Right atrium auricular region (tissue), 2 donors: ENCODE results near the gene SIGLEC6. TPM values are rescaled to one million over a fixed set of nuclear protein-coding genes. Genes with fewer than 3 reads are reported as not detected.

ENCODE experiments used
- DNase-seq: peaks from one replicate; pipeline ENCODE4 v3.0.0-alpha.2; 2019; ENCODE audit warnings: low spot score
- H3K27ac ChIP-seq, 2 donors: fragments of 200-600 bp; sonication (generic); 1 replicate in 1 of 2; 2 replicates in 1 of 2; pipeline ENCODE4 v1.5.1; 2016 to 2019
- H3K27me3 ChIP-seq, 2 donors: fragments of 200-600 bp; sonication (generic); one replicate each; pipeline versions ENCODE4 v1.5.1 to v1.6.0; 2017 to 2019
- H3K36me3 ChIP-seq: fragments of 200-600 bp; sonication (generic); one replicate; pipeline ENCODE4 v1.5.1; 2016
- H3K4me1 ChIP-seq, 2 donors: fragments of 200-600 bp; sonication (generic); one replicate each; pipeline versions ENCODE4 v1.5.1 to v1.6.0; 2017 to 2019
- H3K4me3 ChIP-seq, 2 donors: fragments of 200-600 bp; sonication (generic); 1 replicate in 1 of 2; 2 replicates in 1 of 2; pipeline ENCODE4 v1.5.1; 2017 to 2019; ENCODE audit warnings: mild to moderate bottlenecking in 1 of 2, moderate library complexity in 1 of 2
- H3K9me3 ChIP-seq, 2 donors: fragments of 200-600 bp; sonication (generic); one replicate each; pipeline ENCODE4 v1.5.1; 2019
- total RNA-seq, 2 donors: library from RNA; depleted of rRNA; stranded (reverse); fragments of >200 nt; gene quantifications; one replicate each; pipeline ENCODE4 v1.1.0, GENCODE V29; 2016
- TF ChIP-seq, protein P1 (sequence below), 2 donors: fragments of 200-600 bp; sonication (generic); IDR thresholded peaks; one replicate each; pipeline ENCODE4 v1.5.1; 2019; ENCODE audit warnings: antibody characterized with exemption in 2 of 2

SIGLEC6 gene
- total RNA-seq, 2 donors from 2014 or later = 0.16 to 0.44 TPM

DNA sequence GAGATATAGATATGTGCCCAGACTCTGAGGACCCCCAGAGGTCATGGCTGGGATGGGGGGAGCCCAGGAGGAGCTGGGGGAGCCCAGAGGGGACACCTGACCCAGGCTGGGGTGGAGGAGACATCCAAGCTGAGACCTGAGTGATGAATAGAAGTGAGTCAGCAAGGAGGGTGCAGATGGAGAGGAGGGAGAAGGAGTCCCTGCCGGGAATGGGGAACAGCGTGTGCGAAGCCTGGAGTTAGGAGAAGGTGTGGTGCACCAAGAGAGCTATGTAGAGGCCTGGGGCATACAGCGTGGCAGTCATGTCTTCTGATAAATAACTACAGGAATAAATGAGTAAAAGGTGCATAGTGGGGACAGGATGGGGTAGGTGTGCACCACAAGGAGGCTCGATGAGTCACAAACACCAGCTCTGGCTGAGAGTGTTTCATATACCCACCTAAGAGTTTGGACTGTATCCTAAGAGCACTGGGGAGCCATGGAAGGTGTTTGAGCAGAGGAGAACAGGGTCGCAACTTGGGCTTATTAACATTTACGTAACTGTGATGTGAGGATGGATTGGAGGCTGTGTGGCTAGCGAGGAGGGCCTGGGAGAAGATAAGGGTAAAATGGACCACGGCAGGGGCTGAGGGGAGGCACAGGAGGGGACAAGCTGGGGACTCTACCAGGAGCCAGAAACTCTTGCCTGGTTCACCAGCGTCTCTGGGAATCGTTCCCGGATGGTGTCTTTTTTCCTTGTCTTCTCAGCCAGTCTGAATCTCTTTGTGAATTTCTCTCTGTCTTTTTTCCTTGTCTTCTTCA lies 51.7 kb downstream of the SIGLEC6 start:
- Histone ChIP-seq H3K27me3 (no peaks in the 10 kb centered on the region), H3K4me1 (no peaks in the 10 kb centered on the region), H3K9me3 (no peaks in the 10 kb centered on the region), H3K27ac (no peak overlapping the region), H3K4me3 (no peak overlapping the region), H3K36me3 (no peaks in the 10 kb centered on the region)
- DNase-seq = no peak
- TF ChIP-seq, protein P1, sequence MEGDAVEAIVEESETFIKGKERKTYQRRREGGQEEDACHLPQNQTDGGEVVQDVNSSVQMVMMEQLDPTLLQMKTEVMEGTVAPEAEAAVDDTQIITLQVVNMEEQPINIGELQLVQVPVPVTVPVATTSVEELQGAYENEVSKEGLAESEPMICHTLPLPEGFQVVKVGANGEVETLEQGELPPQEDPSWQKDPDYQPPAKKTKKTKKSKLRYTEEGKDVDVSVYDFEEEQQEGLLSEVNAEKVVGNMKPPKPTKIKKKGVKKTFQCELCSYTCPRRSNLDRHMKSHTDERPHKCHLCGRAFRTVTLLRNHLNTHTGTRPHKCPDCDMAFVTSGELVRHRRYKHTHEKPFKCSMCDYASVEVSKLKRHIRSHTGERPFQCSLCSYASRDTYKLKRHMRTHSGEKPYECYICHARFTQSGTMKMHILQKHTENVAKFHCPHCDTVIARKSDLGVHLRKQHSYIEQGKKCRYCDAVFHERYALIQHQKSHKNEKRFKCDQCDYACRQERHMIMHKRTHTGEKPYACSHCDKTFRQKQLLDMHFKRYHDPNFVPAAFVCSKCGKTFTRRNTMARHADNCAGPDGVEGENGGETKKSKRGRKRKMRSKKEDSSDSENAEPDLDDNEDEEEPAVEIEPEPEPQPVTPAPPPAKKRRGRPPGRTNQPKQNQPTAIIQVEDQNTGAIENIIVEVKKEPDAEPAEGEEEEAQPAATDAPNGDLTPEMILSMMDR (IDR thresholded peaks at IDR 0.05) = no peak

DNA sequence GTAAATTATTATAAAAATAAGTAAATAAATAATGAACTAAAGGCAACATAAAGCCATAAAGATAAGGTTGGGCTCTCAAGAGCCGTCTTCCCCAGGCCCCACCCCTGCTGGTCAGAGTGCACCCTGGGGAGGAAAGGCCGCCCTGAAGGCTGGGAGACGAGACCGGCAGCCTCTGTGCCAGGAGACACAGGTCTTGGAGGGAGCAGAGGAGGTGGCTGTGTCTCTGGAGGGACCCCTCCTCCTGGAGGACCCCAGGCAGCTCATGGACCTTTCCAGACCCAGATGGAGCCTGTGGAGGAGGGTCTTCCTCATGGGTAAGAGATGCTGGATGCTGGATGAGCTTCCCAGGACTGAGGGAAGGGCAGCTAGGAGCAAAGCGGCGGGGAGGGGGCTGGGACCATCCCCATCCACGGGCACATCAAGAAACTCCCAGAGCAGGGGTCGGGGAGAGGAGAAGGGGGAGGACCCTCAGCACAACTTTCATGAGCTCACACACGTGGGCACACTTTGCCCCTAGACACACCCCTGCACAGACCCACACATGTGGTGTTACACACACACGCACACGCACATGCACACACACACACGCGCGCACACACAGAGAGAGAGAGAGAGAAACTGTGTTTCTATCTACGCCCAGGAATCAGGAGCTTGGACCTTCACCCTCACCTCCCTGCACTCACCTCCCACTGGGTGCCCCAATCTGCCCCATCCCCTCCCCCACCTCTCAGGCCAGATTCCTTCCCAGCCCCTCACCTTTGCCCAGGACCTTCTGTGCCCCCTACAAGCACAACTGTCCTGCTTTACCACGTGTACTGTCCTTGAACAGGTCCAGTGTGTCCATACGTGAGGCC lies 52.9 kb downstream of the SIGLEC6 start, which contains the start of gene CEACAM18:
Gene CEACAM18, plus strand, starts transcription at position 159 of the 854 bp plus-strand sequence.
- Histone ChIP-seq H3K36me3 (no peaks in the 10 kb centered on the region), H3K4me3 (no peak within 1 kb of the TSS), H3K27ac (no peak within 1 kb of the TSS), H3K4me1 (no peaks in the 10 kb centered on the region), H3K27me3 (no peaks in the 10 kb centered on the region), H3K9me3 (no peaks in the 10 kb centered on the region)
- TF ChIP-seq, protein P1 (IDR thresholded peaks at IDR 0.05) = no peak
- no peak for DNase-seq

DNA sequence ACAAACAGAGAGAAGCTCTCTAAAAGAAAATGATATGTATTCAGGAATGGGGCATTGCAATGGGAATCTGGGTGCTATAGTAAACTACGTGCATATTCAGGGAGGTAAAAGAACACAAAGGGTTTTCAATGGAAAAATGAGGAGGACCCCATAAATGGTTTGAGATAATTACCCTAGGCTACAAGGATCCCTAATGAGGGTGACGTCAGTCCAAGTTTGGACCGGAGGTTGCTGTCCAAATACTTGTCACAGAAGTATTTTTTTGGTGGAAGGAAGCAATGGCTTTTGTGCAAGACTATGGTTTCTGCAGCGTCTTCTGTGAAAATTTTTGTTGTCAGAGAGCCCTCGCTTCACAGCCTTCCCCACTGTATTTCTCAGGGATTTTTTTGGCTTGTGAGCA lies 54.1 kb downstream of the SIGLEC6 start:
- no peak for DNase-seq
- TF ChIP-seq, protein P1 (IDR thresholded peaks at IDR 0.05) = no peak
- Histone ChIP-seq H3K27me3 (no peaks in the 10 kb centered on the region), H3K9me3 (no peaks in the 10 kb centered on the region), H3K4me1 (no peaks in the 10 kb centered on the region), H3K27ac (no peak overlapping the region), H3K4me3 (no peak overlapping the region), H3K36me3 (no peaks in the 10 kb centered on the region)

DNA sequence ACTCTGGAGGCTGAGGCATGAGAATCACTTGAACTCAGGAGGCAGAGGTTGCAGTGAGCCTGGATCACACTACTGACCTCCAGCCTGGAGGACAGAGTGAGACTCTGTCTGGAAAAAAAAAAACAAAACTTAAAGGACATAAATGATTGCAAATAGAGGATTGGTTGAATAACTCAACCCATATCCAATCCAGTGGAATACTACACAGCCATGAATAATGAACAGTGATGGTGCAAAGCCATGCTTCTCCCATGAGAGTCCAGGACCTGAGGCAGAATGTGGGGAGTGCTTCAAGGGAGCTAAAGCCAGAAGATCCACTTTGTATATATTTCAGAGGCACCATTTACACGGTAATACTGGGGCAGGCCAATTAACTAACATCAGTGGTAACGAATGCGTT lies 55.3 kb downstream of the SIGLEC6 start:
- TF ChIP-seq, protein P1 (IDR thresholded peaks at IDR 0.05) = no peak
- H3K9me3 ChIP-seq = no peaks in the 10 kb centered on the region
- no peaks in the 10 kb centered on the region for H3K27me3 ChIP-seq
- no peak for DNase-seq
- no peak overlapping the region for H3K4me3 ChIP-seq
- H3K4me1 ChIP-seq = no peaks in the 10 kb centered on the region
- no peaks in the 10 kb centered on the region for H3K36me3 ChIP-seq
- no peak overlapping the region for H3K27ac ChIP-seq

DNA sequence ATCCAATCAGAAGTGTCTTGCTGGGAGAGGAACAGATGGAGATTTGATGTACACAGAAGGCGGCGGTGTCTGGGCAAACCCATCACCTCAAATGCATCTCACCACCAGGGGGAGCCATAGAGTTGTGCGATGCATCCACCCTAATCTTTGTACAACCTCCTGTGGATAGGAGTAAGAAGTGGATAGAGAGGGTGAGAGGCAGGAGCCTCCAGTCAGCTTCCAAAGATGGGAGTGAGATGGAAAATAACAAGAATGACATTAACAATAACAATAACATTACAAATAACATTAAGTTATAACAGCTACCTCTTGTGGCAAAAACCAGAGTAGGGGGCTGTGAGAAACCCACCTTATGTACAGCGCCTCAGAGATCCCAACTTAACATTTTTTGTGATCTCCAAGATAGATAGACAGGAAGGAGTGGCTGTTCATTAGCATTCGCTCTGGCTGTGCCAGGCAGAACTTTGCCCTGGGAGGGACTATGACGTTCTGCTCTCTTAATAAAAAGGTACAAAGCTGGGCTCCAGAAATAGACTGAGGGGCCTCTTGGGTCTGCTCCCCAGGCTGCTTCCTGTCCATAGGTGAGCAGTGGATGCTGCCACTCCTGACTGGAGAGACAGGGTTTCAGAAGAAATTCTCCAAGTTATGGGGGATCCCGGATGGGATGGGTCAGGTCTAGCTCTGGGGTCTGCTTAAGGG lies 58.3 kb downstream of the SIGLEC6 start:
- DNase-seq = peak; percentile 89
- H3K4me3 ChIP-seq = no peak overlapping the region
- H3K27me3 ChIP-seq = no peaks in the 10 kb centered on the region
- H3K27ac ChIP-seq = no peak overlapping the region
- H3K36me3 ChIP-seq = no peaks in the 10 kb centered on the region
- TF ChIP-seq, protein P1 (IDR thresholded peaks at IDR 0.05) = peak; percentile 68 to 90
- H3K4me1 ChIP-seq = no peaks in the 10 kb centered on the region
- H3K9me3 ChIP-seq = no peaks in the 10 kb centered on the region
